Osteocyte (in vitro differentiated cells): ENCODE results near the gene WSB1. TPM values are rescaled to one million over a fixed set of nuclear protein-coding genes. Genes with fewer than 3 reads are reported as not detected.

ENCODE experiments used
- DNase-seq: peaks from one replicate; pipeline ENCODE4 v3.0.0; 2021; ENCODE audit warnings: mixed read lengths; ENCODE audit not compliant: unreplicated experiment; ENCODE audit errors: extremely low spot score
- H3K27ac Mint-ChIP-seq: one replicate; pipeline ENCODE4 v1.8.0; 2021; ENCODE audit warnings: mild to moderate bottlenecking, mixed read lengths; ENCODE audit not compliant: unreplicated experiment
- H3K27me3 Mint-ChIP-seq: one replicate; pipeline ENCODE4 v1.8.0; 2021; ENCODE audit warnings: mixed read lengths; ENCODE audit not compliant: unreplicated experiment
- H3K36me3 Mint-ChIP-seq: one replicate; pipeline ENCODE4 v1.8.0; 2021; ENCODE audit warnings: mixed read lengths; ENCODE audit not compliant: unreplicated experiment
- H3K4me1 Mint-ChIP-seq: one replicate; pipeline ENCODE4 v1.8.0; 2021; ENCODE audit warnings: mixed read lengths; ENCODE audit not compliant: unreplicated experiment
- H3K4me3 Mint-ChIP-seq: one replicate; pipeline ENCODE4 v1.8.0; 2021; ENCODE audit warnings: mild to moderate bottlenecking, moderate library complexity, mixed read lengths; ENCODE audit not compliant: unreplicated experiment
- H3K9me3 Mint-ChIP-seq: one replicate; pipeline ENCODE4 v1.8.0; 2021; ENCODE audit warnings: mixed read lengths; ENCODE audit not compliant: unreplicated experiment
- total RNA-seq: library from RNA; stranded (reverse); gene quantifications from 2 replicates; pipeline ENCODE4 v1.2.1, GENCODE V29; 2021
- TF ChIP-seq, protein P1 (sequence below): fragments of 200-600 bp; sonication (generic); IDR thresholded peaks from 2 replicates; pipeline ENCODE4 v1.5.0; 2021; ENCODE audit warnings: antibody characterized with exemption, mild to moderate bottlenecking, moderate library complexity

Gene WSB1
- total RNA-seq, 1 donor from 2014 or later = 179 TPM

DNA sequence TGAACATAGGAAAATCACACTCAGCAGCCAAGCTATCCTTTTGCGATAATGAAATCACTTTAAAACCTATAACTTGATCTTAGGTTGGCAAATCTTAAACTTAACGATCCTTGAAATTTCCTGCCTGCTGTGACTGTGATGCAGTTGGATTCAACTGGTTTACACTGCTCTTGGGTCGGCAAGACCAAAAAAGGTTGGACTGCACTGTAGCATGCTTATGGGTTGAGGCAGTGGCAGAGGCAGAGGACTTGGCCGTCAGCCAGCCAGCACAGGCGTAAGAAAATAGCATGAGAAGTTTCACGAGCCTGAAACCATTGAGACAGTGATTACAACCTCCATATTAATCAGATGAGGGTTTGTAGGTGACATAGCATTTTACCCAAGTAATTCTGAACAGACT is 21.4 kb downstream of the WSB1 start:
- Mint-ChIP-seq H3K4me3 (no peak overlapping the region), H3K27ac (peak overlapping the region; percentile 54), H3K9me3 (no peaks in the 10 kb centered on the region), H3K36me3 (peaks cover 48% of the 10 kb centered on the region), H3K4me1 (peaks cover 3% of the 10 kb centered on the region), H3K27me3 (no peaks in the 10 kb centered on the region)
- DNase-seq = no peak
- TF ChIP-seq, protein P1, sequence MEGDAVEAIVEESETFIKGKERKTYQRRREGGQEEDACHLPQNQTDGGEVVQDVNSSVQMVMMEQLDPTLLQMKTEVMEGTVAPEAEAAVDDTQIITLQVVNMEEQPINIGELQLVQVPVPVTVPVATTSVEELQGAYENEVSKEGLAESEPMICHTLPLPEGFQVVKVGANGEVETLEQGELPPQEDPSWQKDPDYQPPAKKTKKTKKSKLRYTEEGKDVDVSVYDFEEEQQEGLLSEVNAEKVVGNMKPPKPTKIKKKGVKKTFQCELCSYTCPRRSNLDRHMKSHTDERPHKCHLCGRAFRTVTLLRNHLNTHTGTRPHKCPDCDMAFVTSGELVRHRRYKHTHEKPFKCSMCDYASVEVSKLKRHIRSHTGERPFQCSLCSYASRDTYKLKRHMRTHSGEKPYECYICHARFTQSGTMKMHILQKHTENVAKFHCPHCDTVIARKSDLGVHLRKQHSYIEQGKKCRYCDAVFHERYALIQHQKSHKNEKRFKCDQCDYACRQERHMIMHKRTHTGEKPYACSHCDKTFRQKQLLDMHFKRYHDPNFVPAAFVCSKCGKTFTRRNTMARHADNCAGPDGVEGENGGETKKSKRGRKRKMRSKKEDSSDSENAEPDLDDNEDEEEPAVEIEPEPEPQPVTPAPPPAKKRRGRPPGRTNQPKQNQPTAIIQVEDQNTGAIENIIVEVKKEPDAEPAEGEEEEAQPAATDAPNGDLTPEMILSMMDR = no peak

DNA sequence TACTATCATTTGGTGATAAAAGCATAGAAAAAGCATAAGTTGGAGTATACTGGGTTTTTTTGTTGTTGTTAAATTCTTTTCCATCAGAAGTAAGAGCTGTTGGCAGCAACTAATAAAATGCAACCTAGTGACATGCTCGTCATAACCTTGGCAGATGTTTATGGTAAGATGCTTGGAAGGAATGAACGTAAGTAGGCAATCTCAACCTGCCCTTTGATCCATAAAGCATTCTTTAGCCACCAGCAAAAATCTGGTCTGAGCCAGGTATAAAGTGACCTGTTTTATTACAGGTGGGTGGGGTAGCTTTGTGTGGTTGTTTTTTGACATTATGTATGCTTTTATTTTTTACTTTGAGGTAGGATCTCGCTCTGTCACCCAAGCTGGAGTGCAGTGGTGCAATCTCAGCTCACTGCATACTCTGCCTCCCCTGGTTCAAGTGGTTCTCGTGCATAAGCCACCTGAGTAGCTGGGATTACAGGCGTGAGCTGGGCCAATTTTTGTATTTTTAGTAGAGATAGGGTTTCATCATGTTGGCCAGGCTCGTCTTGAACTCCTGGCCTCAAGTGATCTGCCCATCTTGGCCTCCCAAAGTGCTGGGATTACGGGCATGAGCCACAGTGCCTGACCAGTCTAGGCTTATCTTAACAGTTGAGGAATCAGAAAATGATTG is 22.0 kb downstream of the WSB1 start:
- H3K36me3 Mint-ChIP-seq = peaks cover 41% of the 10 kb centered on the region
- H3K27ac Mint-ChIP-seq = peak overlapping the region; percentile 54
- no peaks in the 10 kb centered on the region for H3K9me3 Mint-ChIP-seq
- H3K4me1 Mint-ChIP-seq = peaks cover 3% of the 10 kb centered on the region
- TF ChIP-seq, protein P1 = no peak
- H3K4me3 Mint-ChIP-seq = no peak overlapping the region
- no peak for DNase-seq
- H3K27me3 Mint-ChIP-seq = no peaks in the 10 kb centered on the region

DNA sequence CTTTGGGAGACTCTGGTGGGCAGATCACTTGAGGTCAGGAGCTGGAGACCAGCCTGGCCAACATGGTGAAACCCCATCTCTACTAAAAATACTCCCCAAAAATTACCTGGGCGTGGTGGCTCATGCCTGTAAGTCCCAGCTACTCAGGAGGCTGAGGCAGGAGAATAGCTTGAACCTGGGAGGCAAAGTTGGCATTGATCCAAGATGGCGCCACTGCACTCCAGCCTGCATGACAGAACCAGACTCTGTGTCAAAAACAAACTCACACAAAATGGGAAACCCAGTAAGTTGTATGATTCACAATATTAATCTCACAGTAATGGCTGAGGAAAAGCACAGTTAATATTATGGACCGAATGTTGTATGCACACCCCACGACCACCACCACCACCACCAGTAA is 24.3 kb downstream of the WSB1 start:
- Mint-ChIP-seq H3K27me3 (no peaks in the 10 kb centered on the region), H3K9me3 (no peaks in the 10 kb centered on the region), H3K4me3 (no peak overlapping the region), H3K27ac (no peak overlapping the region), H3K36me3 (peaks cover 24% of the 10 kb centered on the region), H3K4me1 (peaks cover 6% of the 10 kb centered on the region)
- TF ChIP-seq, protein P1 = no peak
- no peak for DNase-seq

DNA sequence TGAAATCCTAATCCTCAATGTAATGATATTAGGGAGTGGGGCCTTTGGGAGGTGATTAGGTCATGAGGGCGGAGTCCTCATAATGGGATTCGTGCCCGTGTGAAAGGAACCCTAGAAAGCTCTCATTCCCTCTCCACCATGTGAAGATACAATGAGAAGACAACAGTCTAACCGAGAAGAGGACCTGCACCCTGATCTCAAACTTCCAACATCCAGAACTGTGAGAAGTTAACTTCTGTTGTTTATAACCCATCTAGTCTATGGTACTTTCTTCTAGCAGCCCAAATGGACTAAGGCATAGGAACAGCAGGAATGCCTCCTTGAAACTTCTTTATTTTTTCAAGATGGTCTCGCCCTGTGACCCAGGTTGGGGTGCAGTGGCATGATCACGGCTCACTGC is 24.7 kb downstream of the WSB1 start:
- no peaks in the 10 kb centered on the region for H3K9me3 Mint-ChIP-seq
- H3K27ac Mint-ChIP-seq = no peak overlapping the region

DNA sequence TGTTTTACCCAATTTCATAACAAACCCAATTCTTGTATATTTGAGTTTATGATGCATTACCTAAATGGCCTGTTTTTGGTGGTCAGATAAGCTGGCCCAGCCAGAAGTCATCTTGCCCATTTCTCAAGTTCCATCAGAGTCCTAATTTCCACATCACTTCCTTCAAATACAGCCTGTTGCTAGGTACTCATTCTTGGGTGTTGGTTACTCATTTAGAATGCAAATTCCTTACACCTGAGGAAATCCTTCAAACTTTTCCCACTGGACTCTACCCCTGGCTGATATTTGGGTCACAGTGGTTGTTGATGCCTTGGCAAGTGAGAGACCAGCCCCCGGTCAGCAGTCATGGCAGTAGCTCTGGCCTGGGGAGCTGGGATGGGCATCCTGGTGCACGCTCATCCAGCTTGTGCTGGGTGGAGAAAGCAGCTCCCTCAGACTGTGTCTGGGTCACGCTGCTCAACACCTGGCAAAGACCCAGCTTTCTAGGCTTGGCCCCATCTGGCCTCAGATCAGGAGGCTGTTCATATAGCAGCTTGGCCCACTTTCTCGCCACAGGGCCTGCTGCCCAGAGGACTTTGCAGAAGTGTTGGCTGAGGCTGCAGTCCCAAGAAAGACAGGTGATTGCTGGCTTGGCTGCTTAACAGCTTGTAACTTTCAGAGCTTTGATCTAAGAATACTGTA is 25.8 kb downstream of the WSB1 start:
- DNase-seq = no peak
- Mint-ChIP-seq H3K27me3 (no peaks in the 10 kb centered on the region), H3K4me1 (peaks cover 18% of the 10 kb centered on the region), H3K36me3 (peaks cover 18% of the 10 kb centered on the region), H3K27ac (no peak overlapping the region), H3K4me3 (no peak overlapping the region), H3K9me3 (no peaks in the 10 kb centered on the region)
- TF ChIP-seq, protein P1 = no peak

More for the DNA sequence above, 24.7 kb downstream of the WSB1 start:
- Mint-ChIP-seq H3K4me3 (no peak overlapping the region), H3K36me3 (peaks cover 20% of the 10 kb centered on the region), H3K4me1 (peaks cover 10% of the 10 kb centered on the region), H3K27me3 (no peaks in the 10 kb centered on the region)
- DNase-seq = no peak
- TF ChIP-seq, protein P1 = no peak
